ENCODE data around the gene ESAM. TPM values are rescaled to one million over a fixed set of nuclear protein-coding genes. Genes with fewer than 3 reads are reported as not detected.

The ESAM gene
- total and polyA plus RNA-seq, 2 donors (not counting 1 experiment from before 2014, with no cell fraction given), result 1.4 to 14.5 TPM

DNA sequence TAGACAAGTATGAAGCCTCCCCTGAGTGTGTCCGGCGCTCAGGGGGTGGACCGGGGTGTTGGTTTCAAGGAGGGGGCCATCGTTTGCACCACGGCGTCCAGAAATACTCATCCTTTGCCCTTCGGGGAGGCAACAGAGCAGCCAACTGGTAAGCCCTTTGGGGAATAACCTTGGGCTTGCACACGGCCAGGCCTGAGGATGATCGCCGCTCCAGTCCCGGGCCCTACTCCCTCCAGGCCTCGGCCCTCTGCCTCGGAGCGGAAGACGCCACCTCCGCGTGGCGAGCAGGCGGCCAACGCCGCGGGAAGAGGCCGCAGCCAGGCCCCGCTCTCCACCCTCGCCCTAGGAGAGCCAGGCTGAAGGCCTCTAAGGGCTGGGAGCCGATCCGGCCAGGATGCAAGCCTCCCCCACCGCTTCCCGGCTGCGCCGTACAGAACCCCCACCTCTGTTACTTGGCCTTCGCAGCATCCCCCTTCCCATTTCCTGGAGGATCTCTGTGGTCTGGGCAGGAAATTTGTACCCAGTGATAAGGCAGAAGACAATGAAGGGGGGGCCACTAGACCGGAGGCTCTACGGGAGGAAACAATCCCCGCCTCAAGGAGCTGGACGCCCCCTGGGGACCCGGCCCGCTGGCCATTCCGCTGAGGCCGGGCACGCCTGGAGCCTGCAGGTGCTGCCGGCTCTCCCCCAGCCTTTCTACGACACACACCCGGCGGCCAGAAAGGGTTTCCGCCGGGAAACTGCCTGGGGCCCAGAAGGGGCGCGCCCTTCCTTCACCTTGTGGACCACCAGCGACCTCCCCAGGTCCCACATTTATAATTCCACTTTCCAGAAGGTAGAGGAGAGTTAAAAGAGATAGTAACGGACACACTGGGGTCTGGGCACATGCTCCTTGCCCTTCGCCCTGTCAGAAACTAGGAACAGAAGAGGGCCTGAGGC is 2.6 kb downstream of the ESAM start:
- Histone ChIP-seq H3K9ac (ENCODE audit: low read length) (peak overlapping the region; percentile 76), H2AFZ (ENCODE audit: insufficient read depth, low read depth, low read length, poor library complexity, severe bottlenecking) (peak overlapping the region; percentile 71), H3K36me3 (replicated peaks in 1 of 2; ENCODE audit: control extremely low read depth in 1 of 2, control insufficient read depth in 1 of 2, extremely low read depth in 1 of 2, insufficient read depth in 2 of 2, low read length in 1 of 2) (no peaks in the 10 kb centered on the region), H3K4me2 (replicated peaks; ENCODE audit: low read depth, low read length, poor library complexity, severe bottlenecking) (peak overlapping the region; percentile 99), H4K20me1 (ENCODE audit: control insufficient read depth, insufficient read depth, low read length, poor library complexity, severe bottlenecking) (peaks cover 6% of the 10 kb centered on the region), H3K4me1 (ENCODE audit: control insufficient read depth in 2 of 2, insufficient read depth in 2 of 2, low read length in 2 of 2) (peaks cover 43 to 61% of the 10 kb centered on the region in 2 donors), H3K27ac (ENCODE audit: low read length in 2 of 2) (peak overlapping the region; percentile 71 to 87), H3K79me2 (ENCODE audit: control insufficient read depth, insufficient read depth, low read length) (peaks cover 32% of the 10 kb centered on the region), H3K27me3 (replicated peaks in 1 of 4; ENCODE audit: control extremely low read depth in 1 of 4, control insufficient read depth in 3 of 4, insufficient read depth in 4 of 4, low read length in 3 of 4) (peaks cover 0 to 22% (median 10%) of the 10 kb centered on the region in 4 experiments), H3K4me3 (ENCODE audit: control extremely low read depth in 1 of 5, extremely low read depth in 1 of 5, insufficient read depth in 1 of 5, low read depth in 2 of 5, low read length in 4 of 5) (peak overlapping the region in 4 of 5 experiments; percentile 24 to 81 (median 55)), H3K9me3 (ENCODE audit: control extremely low read depth in 1 of 3, control insufficient read depth in 2 of 3, insufficient read depth in 1 of 3, low read length in 2 of 3) (peaks cover 0 to 3% (median 0%) of the 10 kb centered on the region in 3 donors)
- WGBS (ENCODE audit: insufficient coverage), result 17% methylated on average over 48 of the region's 52 CpGs
- Mint-ChIP-seq H3K27me3 (peaks cover 11% of the 10 kb centered on the region), H3K27ac (peak overlapping the region; percentile 84), H3K4me3 (peak overlapping the region; percentile 94), H3K9me3 (ENCODE audit: insufficient read depth) (no peaks in the 10 kb centered on the region), H3K4me1 (peaks cover 46% of the 10 kb centered on the region)
- ATAC-seq (ENCODE audit: low read depth) (no peak), DNase-seq (peak; percentile 38)
- TF ChIP-seq, protein P1, sequence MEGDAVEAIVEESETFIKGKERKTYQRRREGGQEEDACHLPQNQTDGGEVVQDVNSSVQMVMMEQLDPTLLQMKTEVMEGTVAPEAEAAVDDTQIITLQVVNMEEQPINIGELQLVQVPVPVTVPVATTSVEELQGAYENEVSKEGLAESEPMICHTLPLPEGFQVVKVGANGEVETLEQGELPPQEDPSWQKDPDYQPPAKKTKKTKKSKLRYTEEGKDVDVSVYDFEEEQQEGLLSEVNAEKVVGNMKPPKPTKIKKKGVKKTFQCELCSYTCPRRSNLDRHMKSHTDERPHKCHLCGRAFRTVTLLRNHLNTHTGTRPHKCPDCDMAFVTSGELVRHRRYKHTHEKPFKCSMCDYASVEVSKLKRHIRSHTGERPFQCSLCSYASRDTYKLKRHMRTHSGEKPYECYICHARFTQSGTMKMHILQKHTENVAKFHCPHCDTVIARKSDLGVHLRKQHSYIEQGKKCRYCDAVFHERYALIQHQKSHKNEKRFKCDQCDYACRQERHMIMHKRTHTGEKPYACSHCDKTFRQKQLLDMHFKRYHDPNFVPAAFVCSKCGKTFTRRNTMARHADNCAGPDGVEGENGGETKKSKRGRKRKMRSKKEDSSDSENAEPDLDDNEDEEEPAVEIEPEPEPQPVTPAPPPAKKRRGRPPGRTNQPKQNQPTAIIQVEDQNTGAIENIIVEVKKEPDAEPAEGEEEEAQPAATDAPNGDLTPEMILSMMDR (IDR thresholded peaks at IDR 0.05), result no peak
- no peak for TF ChIP-seq EZH2 (IDR thresholded peaks at IDR 0.05; ENCODE audit: borderline replicate concordance, insufficient read depth, low read depth, low read length, poor library complexity, severe bottlenecking)
- ChIA-PET POLR2A (no interaction called here), CTCF (interaction anchor here (1.6 to 11.1 kb wide), 4 partner anchors 9 to 90 kb away, joined by 6 to 153 read pairs (median 17); partner anchors contain the start of genes MSANTD2 and VSIG2)
- intact Hi-C loops (cut with micrococcal nuclease), result no loop called here
